Glutamatergic neuron (in vitro differentiated cells): ENCODE results near the gene EYS. TPM values are rescaled to one million over a fixed set of nuclear protein-coding genes. Genes with fewer than 3 reads are reported as not detected.

ENCODE experiments used
- DNase-seq: peaks from one replicate; pipeline ENCODE4 v3.0.0; 2022
- H3K27ac Mint-ChIP-seq: one replicate; pipeline ENCODE4 v1.8.0; 2020; ENCODE audit warnings: mild to moderate bottlenecking, mixed read lengths, inconsistent platforms; ENCODE audit not compliant: unreplicated experiment
- H3K27me3 Mint-ChIP-seq: one replicate; pipeline ENCODE4 v1.8.0; 2020; ENCODE audit warnings: mild to moderate bottlenecking, moderate library complexity, mixed read lengths, inconsistent platforms; ENCODE audit not compliant: unreplicated experiment
- H3K36me3 Mint-ChIP-seq: one replicate; pipeline ENCODE4 v1.8.0; 2020; ENCODE audit warnings: mild to moderate bottlenecking, mixed read lengths, inconsistent platforms; ENCODE audit not compliant: unreplicated experiment
- H3K4me1 Mint-ChIP-seq: one replicate; pipeline ENCODE4 v1.8.0; 2020; ENCODE audit warnings: mild to moderate bottlenecking, low read depth, mixed read lengths, inconsistent platforms; ENCODE audit not compliant: unreplicated experiment
- H3K4me3 Mint-ChIP-seq: one replicate; pipeline ENCODE4 v1.8.0; 2020; ENCODE audit warnings: mild to moderate bottlenecking, mixed read lengths, inconsistent platforms; ENCODE audit not compliant: unreplicated experiment
- H3K9me3 Mint-ChIP-seq: one replicate; pipeline ENCODE4 v1.8.0; 2020; ENCODE audit warnings: mild to moderate bottlenecking, moderate library complexity, mixed read lengths, inconsistent platforms; ENCODE audit not compliant: unreplicated experiment
- CTCF ChIP-seq: fragments of 200-600 bp; sonication (generic); IDR thresholded peaks from one replicate; pipeline ENCODE4 v1.5.0; 2021; ENCODE audit not compliant: partially characterized antibody, unreplicated experiment
- total RNA-seq: library from RNA; stranded (reverse); fragmentation: NEBNext Ultra II Directional; extraction: Animal tissue kit (Norgen Biotek cat#: 25700); gene quantifications from one replicate; pipeline ENCODE4 v1.2.1, GENCODE V29; 2021; ENCODE audit not compliant: unreplicated experiment

Gene EYS
- total RNA-seq, 1 donor from 2014 or later, result 13.2 TPM

- Mint-ChIP-seq H3K27ac (no peak overlapping the region), H3K27me3 (no peaks in the 10 kb centered on the region), H3K36me3 (no peaks in the 10 kb centered on the region), H3K9me3 (peaks cover 2% of the 10 kb centered on the region), H3K4me1 (peaks cover 2% of the 10 kb centered on the region), H3K4me3 (no peak overlapping the region)
- DNase-seq, result no peak
- no peak for TF ChIP-seq CTCF
Observed at GRCh38 chr6:65262241-65262640, 444.8 kb downstream of the EYS start.

DNA sequence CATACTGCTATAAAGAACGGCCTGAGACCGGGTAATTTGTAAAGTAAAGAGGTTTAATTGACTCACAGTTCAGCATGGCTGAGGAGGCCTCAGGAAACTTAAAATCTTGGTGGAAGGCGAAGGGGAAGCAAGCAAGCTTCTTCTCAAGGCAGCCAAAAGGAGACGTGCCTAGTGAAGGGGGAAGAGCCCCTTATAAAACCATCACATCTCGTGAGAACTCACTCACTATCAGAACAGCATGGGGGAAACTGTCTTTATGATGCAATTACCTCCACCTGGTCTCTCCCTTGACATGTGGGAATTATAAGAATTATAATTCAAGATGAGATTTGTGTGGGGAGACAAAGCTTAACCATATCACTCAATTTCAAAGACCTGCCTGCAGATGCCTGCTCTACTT is 447.0 kb downstream of the EYS start:
- Mint-ChIP-seq H3K27ac (no peak overlapping the region), H3K36me3 (no peaks in the 10 kb centered on the region), H3K27me3 (no peaks in the 10 kb centered on the region), H3K4me1 (peaks cover 2% of the 10 kb centered on the region), H3K9me3 (peaks cover 2% of the 10 kb centered on the region), H3K4me3 (no peak overlapping the region)
- TF ChIP-seq CTCF, result no peak
- DNase-seq, result no peak

DNA sequence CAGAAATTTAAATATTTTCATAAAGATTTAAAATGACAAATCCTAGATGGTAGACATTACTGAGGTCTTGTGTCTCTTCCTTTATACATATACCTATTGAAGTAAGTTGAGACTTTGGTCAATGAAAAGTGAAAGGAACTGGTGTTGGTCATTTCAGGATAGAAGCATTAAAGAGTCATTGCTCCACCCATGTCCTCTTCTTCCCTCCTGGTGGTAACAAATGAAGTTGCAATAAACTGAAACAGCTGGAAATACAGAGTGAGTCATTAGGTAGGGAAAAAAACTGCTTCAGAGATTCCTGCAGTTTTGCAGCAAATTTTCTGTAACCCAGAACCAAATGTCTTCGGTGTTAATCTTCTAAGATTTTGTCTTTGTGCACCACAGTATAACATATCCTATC is 448.0 kb downstream of the EYS start:
- no peak for DNase-seq
- Mint-ChIP-seq H3K4me3 (no peak overlapping the region), H3K27me3 (no peaks in the 10 kb centered on the region), H3K9me3 (peaks cover 2% of the 10 kb centered on the region), H3K36me3 (no peaks in the 10 kb centered on the region), H3K27ac (no peak overlapping the region), H3K4me1 (peaks cover 2% of the 10 kb centered on the region)
- TF ChIP-seq CTCF, result peak; percentile 35

DNA sequence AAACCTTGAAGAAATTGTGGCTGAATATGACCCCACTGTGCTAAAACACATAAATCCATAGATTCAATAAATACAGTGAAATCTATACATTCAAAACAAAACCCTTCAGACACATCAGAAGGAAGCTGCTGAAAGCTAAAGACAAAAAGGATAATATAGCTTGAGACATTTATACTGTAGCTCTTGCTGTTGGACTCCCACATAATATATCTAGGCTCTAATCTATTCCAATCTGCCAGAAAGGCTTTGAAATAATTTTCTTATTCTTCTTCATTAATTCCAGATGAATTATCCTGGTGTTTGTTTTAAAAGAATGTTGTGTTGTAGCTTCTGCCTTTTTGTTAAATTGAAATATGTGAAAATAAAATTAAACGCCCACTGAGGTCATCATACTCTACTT is 454.0 kb downstream of the EYS start:
- peaks cover 2% of the 10 kb centered on the region for H3K9me3 Mint-ChIP-seq
- H3K4me3 Mint-ChIP-seq, result no peak overlapping the region
- no peak overlapping the region for H3K27ac Mint-ChIP-seq
- TF ChIP-seq CTCF, result no peak
- H3K4me1 Mint-ChIP-seq, result no peaks in the 10 kb centered on the region
- no peaks in the 10 kb centered on the region for H3K36me3 Mint-ChIP-seq
- DNase-seq, result no peak
- H3K27me3 Mint-ChIP-seq, result no peaks in the 10 kb centered on the region

GRCh38 chr6:65248101-65248610 is 458.9 kb downstream of the EYS start:
- H3K27ac Mint-ChIP-seq, result no peak overlapping the region

More at GRCh38 chr6:65248101-65248610, 458.9 kb downstream of the EYS start:
- no peak for TF ChIP-seq CTCF
- Mint-ChIP-seq H3K36me3 (no peaks in the 10 kb centered on the region), H3K27me3 (no peaks in the 10 kb centered on the region), H3K4me1 (no peaks in the 10 kb centered on the region), H3K4me3 (no peak overlapping the region), H3K9me3 (peaks cover 1% of the 10 kb centered on the region)
- no peak for DNase-seq
